Activated naive CD4-positive, alpha-beta T cell (primary cell): ENCODE data around the gene CHIC2.
"Not testable (repeated sequence)": the region's sequence is repeated elsewhere in the genome, so short reads cannot be mapped to it uniquely, and the experiment has no call there.

Experiments
- DNase-seq, 4 experiments: peaks; one replicate each; lab custom pipeline; 2025; lab: John Stamatoyannopoulos, UW

CHIC2 gene

DNA sequence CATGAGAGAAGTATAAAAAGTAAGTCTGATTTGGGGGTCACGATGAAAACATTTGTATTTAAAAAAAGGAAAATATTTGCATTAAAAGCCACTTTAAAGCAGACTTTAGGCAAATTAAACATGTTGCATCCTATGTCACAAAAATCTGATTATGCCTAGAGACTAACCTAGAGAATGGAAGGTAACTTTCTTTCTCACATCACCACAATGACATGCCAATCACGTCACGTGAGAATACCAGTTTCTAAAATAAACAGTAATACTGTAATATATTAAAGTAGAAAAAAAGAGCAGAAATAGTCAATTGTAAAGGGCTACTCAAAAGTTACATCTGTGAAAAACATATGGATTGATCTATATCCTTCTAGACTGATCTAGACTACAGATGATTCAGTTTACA, 3.3 kb downstream of the CHIC2 start:
- no peak for DNase-seq

DNA sequence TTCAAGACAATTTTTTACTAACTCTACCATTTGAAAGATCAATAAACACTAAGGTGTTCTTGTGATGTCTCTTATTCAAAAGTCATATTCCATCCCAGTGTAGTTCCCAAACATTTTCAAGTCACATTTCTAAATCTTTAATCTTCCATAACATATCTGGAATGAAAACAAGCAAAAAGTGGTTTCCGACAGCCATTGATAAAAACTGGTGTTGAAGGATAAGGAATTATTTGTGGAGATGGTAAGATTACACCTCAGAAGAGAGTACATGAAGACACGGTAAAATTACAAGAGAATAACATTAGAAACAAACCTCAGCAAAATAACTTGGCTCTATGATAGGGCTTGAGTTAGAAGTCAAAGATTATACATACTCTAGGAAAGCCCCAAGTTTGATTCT, 4.3 kb downstream of the CHIC2 start:
- no peak for DNase-seq

DNA sequence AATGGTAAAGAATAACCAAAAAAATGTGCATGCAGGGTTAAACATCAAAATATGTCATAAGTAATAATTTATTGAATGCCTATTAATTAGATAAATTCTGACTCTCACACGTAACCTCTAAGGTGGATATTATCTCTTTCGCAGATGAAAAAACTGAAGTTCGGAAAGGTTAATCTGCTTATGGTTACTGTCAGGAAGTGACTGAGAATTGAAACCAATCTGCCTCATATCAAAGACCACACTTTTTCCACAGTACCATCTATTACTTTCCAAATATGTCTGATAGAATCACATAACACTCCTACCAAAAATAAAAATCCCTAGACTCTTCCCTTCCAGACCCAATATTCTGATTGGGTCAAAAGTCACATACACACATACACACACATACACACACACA, 6.2 kb downstream of the CHIC2 start:
- DNase-seq, result no peak

DNA sequence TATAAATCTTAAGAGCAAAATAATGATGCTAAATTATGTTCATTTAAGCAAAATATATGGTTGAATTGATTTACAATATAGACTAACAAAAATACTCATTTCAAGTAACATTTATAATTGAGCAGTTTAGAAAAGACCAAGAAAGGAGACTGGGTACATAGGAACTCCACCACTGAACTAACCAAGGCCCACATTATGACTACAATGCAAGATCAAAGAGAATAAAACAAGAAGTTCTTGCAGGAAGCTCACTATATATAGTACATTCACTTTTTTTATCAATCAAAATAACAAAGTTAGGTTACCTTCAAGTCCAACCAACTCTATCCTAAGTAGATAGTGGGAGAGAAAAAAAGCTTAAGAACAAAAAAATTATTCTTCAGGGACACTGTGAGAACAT, 8.0 kb downstream of the CHIC2 start:
- DNase-seq, result no peak

DNA sequence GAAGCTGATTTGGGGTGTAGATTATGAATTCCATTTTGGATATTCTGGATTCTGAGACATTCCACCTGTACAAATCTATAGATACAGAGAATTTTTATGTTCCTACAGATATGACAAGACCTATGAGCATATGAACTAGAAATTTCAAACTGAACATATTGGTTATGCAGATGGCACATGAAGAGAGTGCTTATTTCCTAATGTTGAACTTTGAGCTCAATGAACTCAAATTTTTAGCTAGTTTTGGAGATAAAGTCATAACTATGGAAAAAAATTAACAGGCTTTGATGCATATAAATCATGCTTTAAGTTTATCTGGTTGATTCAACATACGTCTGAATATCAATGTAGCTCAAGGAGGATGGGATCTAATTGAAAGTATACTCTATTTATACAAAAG, 8.9 kb downstream of the CHIC2 start:
- DNase-seq, result no peak

DNA sequence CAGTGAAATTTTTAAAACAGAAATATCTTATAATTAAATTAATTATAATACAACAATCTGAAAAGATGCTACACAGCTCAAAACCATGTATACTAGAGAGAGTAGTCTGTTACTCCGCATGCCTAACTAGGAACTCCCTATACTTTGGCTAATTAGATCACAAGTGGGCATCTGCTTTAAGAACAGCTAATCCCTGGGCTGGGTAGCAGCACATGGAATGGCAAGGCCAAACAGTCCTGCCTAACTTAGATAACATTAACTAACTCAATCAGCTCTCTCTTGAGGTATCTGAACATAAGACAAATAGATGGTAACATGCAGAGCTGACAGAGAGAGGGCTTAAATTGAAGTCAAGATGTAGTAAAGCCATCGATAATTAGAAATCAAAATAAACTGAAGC, 9.9 kb downstream of the CHIC2 start:
- no peak for DNase-seq

DNA sequence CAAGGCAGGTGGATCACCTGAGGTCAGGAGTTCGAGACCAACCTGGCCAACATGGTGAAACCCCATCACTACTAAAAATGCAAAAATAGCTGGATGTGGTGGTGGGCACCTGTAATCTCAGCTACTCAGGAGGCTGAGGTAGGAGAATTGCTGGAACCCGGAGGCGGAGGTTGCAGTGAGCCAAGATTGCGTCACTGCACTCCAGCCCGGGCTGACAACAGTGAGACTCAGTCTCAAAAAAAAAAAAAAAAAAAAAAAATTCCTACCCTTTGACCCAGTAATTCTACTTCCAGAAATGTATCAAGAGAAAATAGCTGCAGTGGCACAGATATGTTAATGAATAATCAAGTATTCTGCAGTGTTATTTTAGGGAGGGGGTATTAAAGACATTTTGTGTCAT, 11.1 kb downstream of the CHIC2 start:
- DNase-seq, result not testable (repeated sequence)

DNA sequence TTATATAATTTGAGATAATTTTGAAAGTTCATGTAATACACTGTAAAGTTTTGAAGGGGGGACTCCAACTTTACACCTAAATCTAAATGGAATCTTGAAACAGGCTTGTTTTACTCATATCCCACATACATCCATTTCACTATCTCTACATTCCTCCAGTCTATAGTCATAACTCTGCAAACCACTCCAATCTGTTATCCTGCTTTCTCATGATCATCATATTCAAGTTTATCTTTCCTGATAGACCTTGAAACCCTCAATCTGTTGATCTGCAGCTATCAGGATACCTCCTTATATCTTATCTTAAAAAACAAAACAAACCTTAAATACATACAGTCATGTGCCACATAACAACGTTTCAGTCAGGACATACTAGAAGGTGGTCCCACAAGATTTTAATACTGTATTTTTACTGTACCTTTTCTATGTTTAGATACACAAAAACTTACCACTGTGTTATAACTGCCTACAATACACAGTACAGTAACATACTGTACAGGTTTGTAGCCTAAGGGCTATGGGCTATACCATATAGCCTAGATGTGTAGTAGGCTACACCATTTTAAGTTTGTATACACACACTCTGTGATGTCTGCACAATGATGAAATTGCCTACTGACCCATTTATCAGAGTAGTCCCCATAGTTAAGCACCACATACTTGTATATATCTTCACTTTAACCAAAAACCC, 14.0 kb downstream of the CHIC2 start:
- DNase-seq, result no peak

DNA sequence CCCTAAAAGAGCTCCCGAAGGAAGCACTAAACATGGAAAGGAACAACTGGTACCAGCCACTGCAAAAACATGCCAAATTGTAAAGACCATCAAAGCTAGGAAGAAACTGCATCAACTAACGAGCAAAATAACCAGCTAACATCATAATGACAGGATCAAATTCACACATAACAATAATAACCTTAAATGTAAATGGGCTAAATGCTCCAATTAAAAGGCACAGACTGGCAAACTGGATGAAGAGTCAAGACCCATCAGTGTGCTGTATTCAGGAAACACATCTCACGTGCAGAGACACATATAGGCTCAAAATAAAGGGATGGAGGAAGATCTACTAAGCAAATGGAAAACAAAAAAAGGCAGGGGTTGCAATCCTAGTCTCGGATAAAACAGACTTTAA, 20.8 kb downstream of the CHIC2 start:
- not testable (repeated sequence) for DNase-seq

DNA sequence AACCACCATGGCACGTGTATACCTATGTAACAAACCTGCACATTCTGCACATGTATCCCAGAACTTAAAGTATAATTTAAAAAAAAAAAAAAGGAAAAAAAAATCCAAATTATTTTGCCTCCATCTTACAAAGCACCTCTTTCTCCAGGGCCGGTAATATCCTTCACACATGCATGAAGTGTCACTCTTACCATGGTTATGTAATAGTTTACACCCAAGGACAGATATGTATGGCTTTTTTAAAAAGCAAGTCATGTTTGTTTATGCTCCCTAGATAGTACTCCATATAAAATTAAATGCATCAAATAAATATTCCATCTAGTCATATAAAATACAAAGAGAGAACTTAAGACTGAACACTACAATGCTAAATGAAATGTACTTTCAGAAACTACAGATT, 22.5 kb downstream of the CHIC2 start:
- DNase-seq, result no peak

DNA sequence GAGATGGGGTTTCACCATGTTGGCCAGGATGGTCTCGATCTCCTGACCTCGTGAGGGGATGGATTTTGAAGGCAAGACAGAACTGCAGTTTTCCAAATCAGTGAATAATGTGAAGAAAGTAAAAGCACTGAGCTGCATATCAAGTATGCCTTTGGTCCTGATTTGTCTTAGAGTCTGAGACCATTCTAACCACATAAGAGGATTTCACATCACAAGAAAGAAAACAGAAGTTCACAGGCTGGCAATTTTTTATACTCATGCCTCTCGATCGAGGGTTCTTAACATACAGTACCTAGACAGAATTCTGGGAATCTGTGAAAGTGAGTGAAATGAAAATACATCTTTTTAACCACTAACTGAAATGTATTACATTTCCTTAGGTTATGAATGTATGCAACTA, 23.3 kb downstream of the CHIC2 start:
- no peak for DNase-seq

DNA sequence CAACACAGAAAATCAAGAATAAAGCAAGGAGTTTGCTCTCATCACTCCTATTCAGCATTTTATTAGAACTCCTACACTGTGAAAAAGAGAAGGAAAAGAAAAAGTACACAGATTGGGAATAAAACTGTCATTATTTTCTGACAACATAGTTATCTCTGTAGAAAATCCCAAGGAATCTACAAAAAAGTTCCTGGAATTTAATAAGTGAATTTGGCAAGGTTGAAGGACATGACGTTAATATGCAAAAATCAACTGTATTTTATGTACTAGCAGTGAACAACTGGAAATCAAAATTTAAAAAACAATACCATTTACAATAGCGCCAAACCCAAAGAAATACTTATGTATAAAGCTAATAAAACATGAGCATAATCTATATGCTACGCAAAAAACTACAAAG, 26.3 kb downstream of the CHIC2 start:
- no peak for DNase-seq

DNA sequence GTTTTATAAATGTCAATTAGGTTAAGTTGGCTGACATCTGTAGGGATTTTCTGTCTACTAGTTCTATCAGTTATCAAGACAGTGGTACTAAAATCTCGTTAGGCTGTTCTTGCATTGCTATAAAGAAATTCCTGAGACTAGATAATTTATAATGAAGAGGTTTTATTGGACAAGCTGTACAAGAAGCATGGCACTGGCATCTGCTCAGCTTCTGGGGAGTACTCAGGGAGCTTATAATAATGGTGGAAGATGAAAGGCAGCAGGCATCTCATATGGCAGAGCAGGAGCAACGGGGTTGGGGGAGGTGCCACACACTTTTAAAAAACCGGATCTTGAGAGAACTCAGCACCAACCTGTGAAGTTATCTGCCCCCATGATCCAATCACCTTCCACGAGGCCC, 28.2 kb downstream of the CHIC2 start:
- no peak for DNase-seq

DNA sequence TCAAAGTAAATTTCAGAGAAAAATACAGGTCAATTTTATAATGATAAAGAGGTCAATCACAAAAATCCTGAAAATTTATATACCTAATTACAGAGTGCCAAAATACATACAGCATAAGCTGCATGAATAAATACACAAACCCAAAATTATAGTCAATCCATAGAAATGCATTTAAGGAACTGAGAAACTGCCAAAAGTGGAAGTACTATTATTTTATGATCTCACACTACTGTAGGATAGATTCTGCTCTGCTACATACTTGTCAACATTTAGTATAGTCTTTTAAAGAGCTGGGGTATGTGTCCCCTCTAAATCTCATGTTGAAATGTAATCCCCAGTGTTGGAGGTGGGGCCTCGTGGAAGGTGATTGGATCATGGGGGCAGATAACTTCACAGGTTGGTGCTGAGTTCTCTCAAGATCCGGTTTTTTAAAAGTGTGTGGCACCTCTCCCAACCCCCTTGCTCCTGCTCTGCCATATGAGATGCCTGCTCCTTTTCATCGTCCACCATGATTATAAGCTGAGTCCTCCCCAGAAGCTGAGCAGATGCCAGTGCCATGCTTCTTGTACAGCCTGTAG, 31.8 kb downstream of the CHIC2 start:
- no peak for DNase-seq

DNA sequence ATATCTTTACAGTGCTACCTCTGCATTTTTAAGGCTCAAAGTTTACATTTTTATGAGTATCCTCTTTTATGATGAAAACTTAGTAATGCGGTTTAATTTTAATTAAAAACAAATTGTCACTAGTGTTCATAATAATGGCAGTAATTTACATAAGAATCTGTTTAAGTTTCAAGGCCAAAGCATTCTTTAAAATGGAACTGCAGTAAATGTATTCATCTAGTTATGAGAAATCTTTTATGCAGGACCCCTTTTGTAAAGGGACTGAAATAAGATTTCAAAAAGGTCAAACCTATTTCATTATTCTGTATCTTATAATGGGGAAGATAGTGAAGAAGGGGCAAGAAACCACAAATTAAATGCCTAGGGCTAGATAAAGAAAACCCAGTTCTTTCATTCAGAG, 37.1 kb downstream of the CHIC2 start:
- DNase-seq, result no peak

DNA sequence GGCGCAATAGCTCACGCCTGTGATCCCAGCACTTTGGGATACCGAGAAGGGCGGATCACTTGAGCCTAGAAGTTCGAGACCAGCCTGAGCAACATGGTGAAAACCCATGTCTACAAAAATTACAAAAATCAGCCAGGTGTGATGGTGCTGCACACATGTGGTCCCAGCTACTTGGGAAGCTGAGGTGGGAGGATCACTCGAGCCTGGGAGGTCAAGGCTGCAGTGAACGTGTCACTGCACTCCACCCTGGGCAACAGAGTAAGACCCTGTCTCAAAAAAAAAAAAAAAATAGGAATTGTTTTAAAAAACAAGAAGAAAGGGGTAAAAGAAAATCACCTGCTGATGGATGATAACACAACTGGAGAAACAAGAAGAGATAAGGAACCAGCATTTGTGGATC, 38.8 kb downstream of the CHIC2 start:
- no peak for DNase-seq

DNA sequence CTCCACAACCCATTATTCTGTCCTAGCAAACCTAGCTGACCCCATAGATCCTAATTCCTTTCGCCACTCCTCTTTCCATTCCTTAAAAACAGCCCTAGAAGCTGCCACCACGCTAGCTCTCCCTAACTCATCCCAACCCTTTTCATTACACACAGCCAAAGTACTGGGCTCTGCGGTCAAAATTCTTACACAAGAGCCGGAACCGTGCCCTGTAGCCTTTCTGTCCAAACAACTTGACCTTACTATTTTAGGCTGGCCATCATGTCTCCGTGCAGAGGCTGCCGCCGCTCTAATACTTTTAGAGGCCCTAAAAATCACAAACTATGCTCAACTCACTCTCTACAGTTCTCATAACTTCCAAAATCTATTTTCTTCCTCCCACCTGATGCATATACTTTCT, 41.4 kb downstream of the CHIC2 start:
- DNase-seq, result not testable (repeated sequence)

DNA sequence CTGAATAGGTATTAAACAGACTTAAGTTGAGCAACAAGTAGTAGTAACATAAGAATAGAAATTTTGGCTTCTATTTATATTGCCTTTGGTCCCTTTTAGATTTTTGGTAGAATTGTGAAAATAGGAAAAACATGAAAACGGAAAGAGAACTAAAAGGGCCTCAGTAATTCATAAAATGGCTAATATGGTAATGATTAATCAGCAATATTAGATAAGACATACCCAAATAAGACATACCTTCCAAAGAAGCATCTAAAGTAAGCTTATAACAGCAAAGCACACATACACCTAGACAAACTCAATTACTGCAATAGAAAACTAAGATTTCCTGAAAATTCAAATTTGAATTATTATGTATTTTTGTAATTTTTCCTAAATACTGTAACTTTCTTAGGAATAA, 46.4 kb downstream of the CHIC2 start:
- no peak for DNase-seq

DNA sequence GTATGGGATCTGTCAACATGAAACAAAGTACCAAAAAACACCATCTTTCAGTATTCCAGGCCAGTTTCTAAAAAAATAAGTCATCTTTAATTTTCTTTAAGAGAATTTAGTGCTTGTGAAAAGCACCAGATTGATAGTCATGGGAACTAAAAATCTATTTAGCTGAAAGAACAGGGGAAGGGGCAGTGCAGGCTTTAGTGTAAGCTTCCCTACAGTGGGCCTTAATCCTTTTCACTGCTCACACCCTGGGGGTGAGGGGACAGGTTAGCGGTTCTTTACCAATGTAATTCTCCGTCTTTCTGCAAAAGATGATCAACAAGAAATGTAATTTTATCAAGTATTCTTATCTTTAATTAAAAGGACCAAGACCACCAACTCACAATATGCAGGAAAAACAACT, 47.1 kb downstream of the CHIC2 start:
- DNase-seq, result no peak

DNA sequence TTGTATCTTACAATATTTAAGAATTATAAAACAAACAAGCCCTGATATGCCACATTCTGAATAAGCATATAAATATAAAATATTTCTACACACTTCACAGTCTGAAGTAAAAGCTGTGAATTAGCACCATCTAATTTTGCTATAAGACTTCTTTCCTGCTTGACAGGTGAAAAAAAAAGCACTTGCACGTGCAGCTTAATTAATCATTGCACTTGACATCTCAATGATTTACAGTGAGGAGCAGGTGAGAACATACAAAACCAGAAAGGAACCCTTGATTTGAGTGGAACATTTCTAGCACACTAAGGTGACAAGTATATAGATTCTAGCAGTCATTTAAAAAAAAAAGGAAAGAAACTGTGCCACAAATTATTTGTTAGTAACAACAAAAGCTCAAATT, 47.9 kb downstream of the CHIC2 start:
- DNase-seq, result no peak

DNA sequence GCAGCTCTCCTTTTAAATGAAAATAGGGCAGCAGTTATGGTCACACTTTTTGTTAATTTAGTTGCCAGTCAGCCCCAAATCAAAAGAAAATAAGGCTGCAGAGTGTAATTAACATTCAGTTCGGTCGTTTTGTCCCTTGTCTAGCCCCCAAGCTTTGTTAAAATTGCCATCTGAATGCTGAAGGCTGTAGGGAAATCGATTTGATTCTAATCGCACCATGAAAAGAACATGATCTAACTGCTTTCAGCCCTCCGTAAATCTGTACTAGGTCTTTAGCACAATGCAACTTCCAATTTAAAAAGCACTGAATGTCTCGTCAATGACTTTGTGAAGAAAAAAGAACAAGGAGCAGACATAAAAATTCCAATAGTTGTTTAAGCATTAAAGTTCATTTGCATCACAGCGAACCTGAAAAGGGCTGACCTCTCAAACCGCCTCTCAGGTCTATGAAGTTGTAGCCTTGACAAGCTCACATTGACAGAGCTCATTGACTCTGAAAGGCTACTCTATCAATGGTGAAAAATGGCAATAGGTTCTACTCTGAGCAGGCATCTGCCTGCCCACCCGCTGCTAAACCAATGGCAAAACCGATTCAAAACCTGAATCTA, 48.9 kb downstream of the CHIC2 start:
- no peak for DNase-seq

DNA sequence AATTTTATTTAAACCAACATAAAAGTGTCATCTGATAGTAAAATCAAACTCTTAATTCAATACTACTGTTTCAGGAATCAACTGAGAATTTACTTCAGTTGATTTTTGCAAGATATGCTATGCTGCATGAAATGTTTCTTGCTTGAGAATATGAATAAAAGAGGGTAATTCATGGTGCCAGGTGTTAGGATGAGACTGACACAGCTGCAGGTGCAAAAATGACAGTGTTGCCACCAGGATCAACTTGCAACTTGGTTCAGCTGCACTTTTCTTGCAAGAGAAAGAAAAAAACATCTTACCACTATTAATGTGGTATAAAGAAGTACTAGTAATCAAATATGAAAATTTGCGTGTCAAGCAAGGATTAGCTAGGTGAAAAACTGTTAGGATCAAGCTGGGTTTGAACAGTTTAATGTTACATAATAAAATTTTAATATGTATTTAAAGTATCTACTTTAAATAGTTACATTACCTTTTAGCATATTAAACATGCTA, 49.7 kb downstream of the CHIC2 start:
- DNase-seq, result no peak

DNA sequence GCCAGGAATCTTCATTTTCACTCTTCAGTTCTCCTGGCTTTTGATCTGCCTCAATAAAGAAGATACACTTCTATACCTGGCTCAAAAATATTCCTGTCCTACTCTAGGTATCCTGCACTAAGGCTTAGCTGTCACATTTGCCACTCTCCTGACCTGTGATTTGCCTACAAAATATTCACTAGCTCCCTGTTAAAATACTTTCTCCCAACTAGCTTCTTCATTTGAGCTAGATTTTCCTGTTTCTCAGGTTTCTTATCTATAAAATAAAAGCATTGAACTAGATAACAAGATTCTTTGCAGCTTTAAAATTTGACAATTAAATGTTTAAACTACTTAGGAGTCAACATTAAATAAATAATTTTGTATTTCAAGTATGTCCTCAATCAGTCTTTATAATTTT, 53.2 kb downstream of the CHIC2 start:
- no peak for DNase-seq

DNA sequence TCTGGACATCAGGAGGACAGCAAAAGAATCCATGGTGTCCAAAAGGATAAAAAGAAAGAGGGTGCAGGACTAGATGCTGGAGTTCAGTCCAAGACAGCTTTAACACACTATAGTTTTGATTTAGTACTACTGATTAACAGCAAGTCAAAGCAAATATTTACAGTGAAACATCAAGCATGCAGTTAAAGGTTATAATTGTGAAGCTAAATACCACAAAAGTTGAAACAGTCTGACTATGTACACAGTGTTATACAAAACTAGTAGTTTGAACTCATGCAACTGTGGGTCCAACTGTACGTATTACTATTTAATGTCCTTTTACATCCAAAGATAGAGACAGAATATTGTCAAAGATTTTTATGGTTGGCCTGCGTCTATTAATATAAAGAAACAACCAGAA, 57.6 kb downstream of the CHIC2 start:
- DNase-seq, result no peak
